ENCODE results near the gene LYRM4.

- TF ChIP-seq CTCF (IDR thresholded peaks at IDR 0.05 in 4 of 5, conservative IDR thresholded peaks at IDR 0.05 in 1 of 5) (no peak), POLR2A (IDR thresholded peaks at IDR 0.05) (no peak)
These were observed 102.6 kb downstream of the LYRM4 start for GRCh38 chr6:5158180-5158579.

Data from gastrocnemius medialis (tissue), 4 donors.